Mesenchymal stem cell (in vitro differentiated cells and primary cell): ENCODE measurements around the gene MDM1.

Experiments used
- DNase-seq: peaks from one replicate; pipeline ENCODE4 v3.0.0-alpha.2; 2013
- H2AFZ ChIP-seq: one replicate; pipeline ENCODE4 v1.6.1; 2013; ENCODE audit warnings: low read depth, mild to moderate bottlenecking, control low read depth, inconsistent platforms, low read length, moderate library complexity
- H2AK5ac ChIP-seq: 2 replicates; pipeline ENCODE4 v1.6.1; 2013; ENCODE audit warnings: low read length, moderate library complexity, mild to moderate bottlenecking, inconsistent platforms; ENCODE audit not compliant: severe bottlenecking
- H2BK120ac ChIP-seq: one replicate; pipeline ENCODE4 v1.6.1; 2013; ENCODE audit warnings: low read depth, mild to moderate bottlenecking, inconsistent platforms, low read length, moderate library complexity
- H2BK12ac ChIP-seq, 2 experiments: one replicate each; pipeline ENCODE4 v1.6.1; 2013; ENCODE audit warnings: inconsistent platforms in 2 of 2, low read length in 2 of 2, mild to moderate bottlenecking in 2 of 2, moderate library complexity in 2 of 2, control low read depth in 1 of 2
- H2BK15ac ChIP-seq: one replicate; pipeline ENCODE4 v1.6.1; 2013; ENCODE audit warnings: mild to moderate bottlenecking, low read depth, inconsistent platforms; ENCODE audit not compliant: poor library complexity, severe bottlenecking
- H2BK5ac ChIP-seq: 2 replicates; pipeline ENCODE4 v1.6.1; 2013; ENCODE audit warnings: low read depth, mild to moderate bottlenecking, low read length, control low read depth, inconsistent platforms; ENCODE audit not compliant: poor library complexity, severe bottlenecking
- H3K14ac ChIP-seq, 2 experiments: one replicate each; pipeline ENCODE4 v1.6.1; 2013; ENCODE audit warnings: inconsistent platforms in 2 of 2, low read length in 2 of 2, control low read depth in 1 of 2, mild to moderate bottlenecking in 1 of 2, moderate library complexity in 1 of 2
- H3K18ac ChIP-seq, 2 experiments: one replicate each; pipeline ENCODE4 v1.6.1; 2013; ENCODE audit warnings: inconsistent platforms in 2 of 2, low read length in 2 of 2, control low read depth in 1 of 2, low read depth in 1 of 2, mild to moderate bottlenecking in 1 of 2
- H3K23ac ChIP-seq, 2 experiments: one replicate each; pipeline ENCODE4 v1.6.1; 2013; ENCODE audit warnings: inconsistent platforms in 2 of 2, low read length in 2 of 2, mild to moderate bottlenecking in 2 of 2, moderate library complexity in 2 of 2, control low read depth in 1 of 2
- H3K27ac ChIP-seq: 2 replicates; pipeline ENCODE4 v1.5.1; 2013; ENCODE audit warnings: mild to moderate bottlenecking, moderate library complexity, low read length, control low read depth, inconsistent platforms; ENCODE audit not compliant: poor library complexity, severe bottlenecking
- H3K27me3 ChIP-seq, 2 experiments: 2 replicates each; pipeline versions ENCODE4 v1.6.1 to v1.7.0; 2013; ENCODE audit warnings: low read length in 2 of 2, mild to moderate bottlenecking in 2 of 2, moderate library complexity in 2 of 2, control low read depth in 1 of 2, inconsistent platforms in 1 of 2; ENCODE audit not compliant: control insufficient read depth in 1 of 2, insufficient read depth in 1 of 2
- H3K36me3 ChIP-seq, 2 experiments: 2 replicates each; pipeline versions ENCODE4 v1.6.1 to v1.7.0; 2013; ENCODE audit warnings: low read length in 2 of 2, control low read depth in 1 of 2, inconsistent platforms in 1 of 2, low read depth in 1 of 2, mild to moderate bottlenecking in 1 of 2; ENCODE audit not compliant: insufficient read depth in 2 of 2, control insufficient read depth in 1 of 2
- H3K4ac ChIP-seq, 2 experiments: one replicate each; pipeline ENCODE4 v1.6.1; 2013; ENCODE audit warnings: inconsistent platforms in 2 of 2, low read length in 2 of 2, mild to moderate bottlenecking in 2 of 2, moderate library complexity in 2 of 2, control low read depth in 1 of 2, low read depth in 1 of 2
- H3K4me1 ChIP-seq: 2 replicates; pipeline ENCODE4 v1.6.1; 2013; ENCODE audit warnings: low read depth, low read length, control low read depth; ENCODE audit not compliant: control insufficient read depth, insufficient read depth
- H3K4me2 ChIP-seq: 2 replicates; pipeline ENCODE4 v1.6.1; 2013; ENCODE audit warnings: low read length, mild to moderate bottlenecking, inconsistent platforms; ENCODE audit not compliant: poor library complexity, severe bottlenecking
- H3K4me3 ChIP-seq, 2 experiments: 2 replicates each; pipeline versions ENCODE4 v1.5.1 to v1.7.0; 2013; ENCODE audit warnings: low read length in 2 of 2, mild to moderate bottlenecking in 2 of 2, control low read depth in 1 of 2, low read depth in 1 of 2; ENCODE audit not compliant: insufficient read depth in 1 of 2
- H3K79me1 ChIP-seq: replicated peaks from 2 replicates; pipeline ENCODE4 v1.6.1; 2013; ENCODE audit warnings: mild to moderate bottlenecking, control low read depth, low read length, inconsistent platforms; ENCODE audit not compliant: poor library complexity, severe bottlenecking
- H3K9ac ChIP-seq: 2 replicates; pipeline ENCODE4 v1.7.0; 2013; ENCODE audit warnings: mild to moderate bottlenecking, low read length, moderate library complexity
- H3K9me3 ChIP-seq: 2 replicates; pipeline ENCODE4 v1.7.0; 2013; ENCODE audit warnings: mild to moderate bottlenecking, low read length; ENCODE audit not compliant: control insufficient read depth
- H4K8ac ChIP-seq: one replicate; pipeline ENCODE4 v1.6.1; 2013; ENCODE audit warnings: inconsistent platforms, mild to moderate bottlenecking, low read length, moderate library complexity
- H4K91ac ChIP-seq: one replicate; pipeline ENCODE4 v1.6.1; 2013; ENCODE audit warnings: mild to moderate bottlenecking, low read length, inconsistent platforms
- WGBS: methylation state at CpG from one replicate; pipeline ENCODE4 v1.1.7; 2013; ENCODE audit warnings: mixed read lengths; 5-methylcytosine and 5-hydroxymethylcytosine counted together

The MDM1 gene

GRCh38 chr12:68370667-68371066, 38.5 kb upstream of the MDM1 start:
- Histone ChIP-seq H3K79me1 (no peaks in the 10 kb centered on the region), H2AFZ (no peak overlapping the region), H3K27me3 (no peaks in the 10 kb centered on the region), H3K18ac (no peak overlapping the region), H2BK120ac (no peak overlapping the region), H3K36me3 (no peaks in the 10 kb centered on the region), H3K27ac (no peak overlapping the region), H3K4me1 (no peaks in the 10 kb centered on the region), H3K4me3 (no peak overlapping the region), H3K9me3 (no peaks in the 10 kb centered on the region), H3K23ac (no peak overlapping the region), H3K4ac (no peak overlapping the region), H2AK5ac (no peak overlapping the region), H3K4me2 (no peak overlapping the region), H2BK5ac (no peak overlapping the region), H3K9ac (no peak overlapping the region), H2BK15ac (no peak overlapping the region), H3K14ac (no peak overlapping the region), H4K8ac (no peak overlapping the region), H4K91ac (no peak overlapping the region), H2BK12ac (no peak overlapping the region)
- 96% methylated on average over 3 of the region's 3 CpGs for WGBS
- DNase-seq = no peak

GRCh38 chr12:68370006-68370590, 37.9 kb upstream of the MDM1 start:
- no peak overlapping the region for H3K4me2 ChIP-seq
- H3K9ac ChIP-seq = no peak overlapping the region
- H3K18ac ChIP-seq = no peak overlapping the region
- no peaks in the 10 kb centered on the region for H3K9me3 ChIP-seq
- no peaks in the 10 kb centered on the region for H3K79me1 ChIP-seq
- no peak for DNase-seq
- 94% methylated on average over 7 of the region's 8 CpGs for WGBS
- H2AK5ac ChIP-seq = no peak overlapping the region
- no peaks in the 10 kb centered on the region for H3K27me3 ChIP-seq
- no peak overlapping the region for H2BK5ac ChIP-seq
- H3K4me1 ChIP-seq = peaks cover 4% of the 10 kb centered on the region
- H3K23ac ChIP-seq = no peak overlapping the region
- no peaks in the 10 kb centered on the region for H3K36me3 ChIP-seq
- no peak overlapping the region for H2AFZ ChIP-seq
- no peak overlapping the region for H3K4me3 ChIP-seq
- no peak overlapping the region for H4K8ac ChIP-seq
- H3K27ac ChIP-seq = no peak overlapping the region
- no peak overlapping the region for H2BK120ac ChIP-seq
- no peak overlapping the region for H4K91ac ChIP-seq
- H3K14ac ChIP-seq = no peak overlapping the region
- H2BK12ac ChIP-seq = no peak overlapping the region
- no peak overlapping the region for H2BK15ac ChIP-seq
- no peak overlapping the region for H3K4ac ChIP-seq

GRCh38 chr12:68368327-68368726, 36.2 kb upstream of the MDM1 start:
- Histone ChIP-seq H3K27me3 (no peaks in the 10 kb centered on the region), H2AK5ac (no peak overlapping the region), H2AFZ (no peak overlapping the region), H4K8ac (no peak overlapping the region), H4K91ac (no peak overlapping the region), H3K4me1 (peaks cover 7% of the 10 kb centered on the region), H3K4ac (peak overlapping the region in 1 of 2 experiments; percentile 38), H3K36me3 (no peaks in the 10 kb centered on the region), H3K79me1 (no peaks in the 10 kb centered on the region), H3K4me3 (no peak overlapping the region), H3K23ac (no peak overlapping the region), H3K14ac (no peak overlapping the region), H3K9me3 (no peaks in the 10 kb centered on the region), H2BK15ac (no peak overlapping the region), H2BK5ac (no peak overlapping the region), H3K9ac (peak overlapping the region; percentile 50), H2BK12ac (no peak overlapping the region), H3K27ac (no peak overlapping the region), H3K18ac (no peak overlapping the region), H3K4me2 (no peak overlapping the region), H2BK120ac (no peak overlapping the region)
- 63% methylated on average over 2 of the region's 2 CpGs for WGBS
- no peak for DNase-seq

- Histone ChIP-seq H2AK5ac (no peak overlapping the region), H3K14ac (no peak overlapping the region), H4K8ac (no peak overlapping the region), H2BK120ac (no peak overlapping the region), H3K23ac (no peak overlapping the region), H3K18ac (no peak overlapping the region), H3K4me3 (no peak overlapping the region), H3K4me2 (no peak overlapping the region), H3K79me1 (no peaks in the 10 kb centered on the region), H3K36me3 (no peaks in the 10 kb centered on the region), H2AFZ (no peak overlapping the region), H3K9me3 (no peaks in the 10 kb centered on the region), H3K4ac (no peak overlapping the region), H3K4me1 (peaks cover 7% of the 10 kb centered on the region), H2BK12ac (no peak overlapping the region), H3K27me3 (no peaks in the 10 kb centered on the region), H2BK5ac (no peak overlapping the region), H3K9ac (peak overlapping the region; percentile 50), H3K27ac (no peak overlapping the region), H2BK15ac (no peak overlapping the region), H4K91ac (no peak overlapping the region)
- 70% methylated on average over 2 of the region's 2 CpGs for WGBS
- peak; percentile 92 for DNase-seq
These were observed 35.7 kb upstream of the MDM1 start for GRCh38 chr12:68367903-68368302.
